ENCODE measurements around the gene BCAS3.

The BCAS3 gene

GRCh38 chr17:60695960-60696359 lies 18.3 kb downstream of the BCAS3 start:
- Histone ChIP-seq H3K4me3 (ENCODE audit: low read depth, low read length) (no peak overlapping the region), H3K9ac (no peak overlapping the region), H3K27me3 (ENCODE audit: control insufficient read depth, insufficient read depth, low read length) (no peaks in the 10 kb centered on the region), H3K27ac (no peak overlapping the region), H3K4me1 (no peaks in the 10 kb centered on the region), H3K79me2 (no peaks in the 10 kb centered on the region), H2AFZ (no peak overlapping the region), H3K4me2 (ENCODE audit: low read length) (no peak overlapping the region), H3K9me3 (ENCODE audit: control insufficient read depth, low read length) (no peaks in the 10 kb centered on the region), H3K36me3 (ENCODE audit: control insufficient read depth, insufficient read depth, low read length) (no peaks in the 10 kb centered on the region)
- TF ChIP-seq, protein P1, sequence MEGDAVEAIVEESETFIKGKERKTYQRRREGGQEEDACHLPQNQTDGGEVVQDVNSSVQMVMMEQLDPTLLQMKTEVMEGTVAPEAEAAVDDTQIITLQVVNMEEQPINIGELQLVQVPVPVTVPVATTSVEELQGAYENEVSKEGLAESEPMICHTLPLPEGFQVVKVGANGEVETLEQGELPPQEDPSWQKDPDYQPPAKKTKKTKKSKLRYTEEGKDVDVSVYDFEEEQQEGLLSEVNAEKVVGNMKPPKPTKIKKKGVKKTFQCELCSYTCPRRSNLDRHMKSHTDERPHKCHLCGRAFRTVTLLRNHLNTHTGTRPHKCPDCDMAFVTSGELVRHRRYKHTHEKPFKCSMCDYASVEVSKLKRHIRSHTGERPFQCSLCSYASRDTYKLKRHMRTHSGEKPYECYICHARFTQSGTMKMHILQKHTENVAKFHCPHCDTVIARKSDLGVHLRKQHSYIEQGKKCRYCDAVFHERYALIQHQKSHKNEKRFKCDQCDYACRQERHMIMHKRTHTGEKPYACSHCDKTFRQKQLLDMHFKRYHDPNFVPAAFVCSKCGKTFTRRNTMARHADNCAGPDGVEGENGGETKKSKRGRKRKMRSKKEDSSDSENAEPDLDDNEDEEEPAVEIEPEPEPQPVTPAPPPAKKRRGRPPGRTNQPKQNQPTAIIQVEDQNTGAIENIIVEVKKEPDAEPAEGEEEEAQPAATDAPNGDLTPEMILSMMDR (IDR thresholded peaks at IDR 0.05), result no peak

DNA sequence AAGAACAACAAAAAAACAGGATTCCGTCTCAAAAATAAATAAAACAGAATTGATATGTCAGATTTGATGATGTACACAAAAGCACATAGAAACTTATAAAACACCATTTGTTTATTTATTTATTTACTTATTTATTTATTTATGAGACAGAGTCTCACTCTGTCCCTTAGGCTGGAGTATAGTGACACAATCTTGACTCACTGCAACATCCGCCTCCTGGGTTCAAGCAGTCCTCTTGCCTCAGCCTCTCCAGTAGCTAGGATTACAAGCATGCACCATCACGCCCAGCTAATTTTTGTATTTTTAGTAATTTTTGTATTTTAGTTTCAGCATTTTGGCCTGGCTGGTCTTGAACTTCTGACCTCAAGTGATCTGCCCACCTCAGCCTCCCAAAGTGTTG lies 21.4 kb downstream of the BCAS3 start:
- Histone ChIP-seq H3K4me3 (ENCODE audit: low read depth, low read length) (no peak overlapping the region), H3K79me2 (no peaks in the 10 kb centered on the region), H3K27me3 (ENCODE audit: control insufficient read depth, insufficient read depth, low read length) (no peaks in the 10 kb centered on the region), H3K36me3 (ENCODE audit: control insufficient read depth, insufficient read depth, low read length) (no peaks in the 10 kb centered on the region), H3K4me2 (ENCODE audit: low read length) (no peak overlapping the region), H3K9me3 (ENCODE audit: control insufficient read depth, low read length) (no peaks in the 10 kb centered on the region), H3K27ac (no peak overlapping the region), H3K9ac (no peak overlapping the region), H2AFZ (no peak overlapping the region), H3K4me1 (no peaks in the 10 kb centered on the region)
- TF ChIP-seq, protein P1 (IDR thresholded peaks at IDR 0.05), result no peak

DNA sequence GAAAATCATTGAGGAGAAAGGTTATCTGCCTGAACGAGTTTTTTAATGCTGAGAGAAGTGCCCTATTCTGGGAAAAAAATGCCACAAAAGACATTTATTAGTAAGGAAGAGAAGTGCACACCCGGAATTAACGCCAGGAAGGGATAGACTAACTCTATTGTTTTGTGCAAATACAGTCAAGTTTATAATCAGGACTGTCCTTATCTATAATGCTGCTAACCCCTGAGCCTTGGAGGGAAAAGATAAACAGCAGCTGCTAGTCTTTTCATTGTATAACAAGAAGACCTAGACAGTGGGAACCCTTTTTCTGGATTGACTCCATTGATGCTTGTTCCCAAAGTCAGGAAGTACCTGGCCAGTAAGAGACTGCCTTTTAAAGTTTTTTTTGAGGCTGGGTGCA lies 26.5 kb downstream of the BCAS3 start:
- no peaks in the 10 kb centered on the region for H3K36me3 ChIP-seq (ENCODE audit: control insufficient read depth, insufficient read depth, low read length)
- H3K9me3 ChIP-seq (ENCODE audit: control insufficient read depth, low read length), result no peaks in the 10 kb centered on the region
- H3K4me2 ChIP-seq (ENCODE audit: low read length), result no peak overlapping the region
- no peaks in the 10 kb centered on the region for H3K4me1 ChIP-seq
- H3K79me2 ChIP-seq, result no peaks in the 10 kb centered on the region
- no peak overlapping the region for H3K9ac ChIP-seq
- H3K4me3 ChIP-seq (ENCODE audit: low read depth, low read length), result no peak overlapping the region
- TF ChIP-seq, protein P1 (IDR thresholded peaks at IDR 0.05), result no peak
- no peak overlapping the region for H3K27ac ChIP-seq
- H3K27me3 ChIP-seq (ENCODE audit: control insufficient read depth, insufficient read depth, low read length), result no peaks in the 10 kb centered on the region
- H2AFZ ChIP-seq, result no peak overlapping the region

GRCh38 chr17:60712675-60713074 lies 35.0 kb downstream of the BCAS3 start:
- Histone ChIP-seq H3K27ac (no peak overlapping the region), H3K27me3 (ENCODE audit: control insufficient read depth, insufficient read depth, low read length) (no peaks in the 10 kb centered on the region), H3K4me2 (ENCODE audit: low read length) (no peak overlapping the region), H3K36me3 (ENCODE audit: control insufficient read depth, insufficient read depth, low read length) (no peaks in the 10 kb centered on the region), H2AFZ (no peak overlapping the region), H3K9me3 (ENCODE audit: control insufficient read depth, low read length) (no peaks in the 10 kb centered on the region), H3K4me3 (ENCODE audit: low read depth, low read length) (no peak overlapping the region), H3K79me2 (no peaks in the 10 kb centered on the region), H3K4me1 (no peaks in the 10 kb centered on the region), H3K9ac (no peak overlapping the region)
- TF ChIP-seq, protein P1 (IDR thresholded peaks at IDR 0.05), result no peak

DNA sequence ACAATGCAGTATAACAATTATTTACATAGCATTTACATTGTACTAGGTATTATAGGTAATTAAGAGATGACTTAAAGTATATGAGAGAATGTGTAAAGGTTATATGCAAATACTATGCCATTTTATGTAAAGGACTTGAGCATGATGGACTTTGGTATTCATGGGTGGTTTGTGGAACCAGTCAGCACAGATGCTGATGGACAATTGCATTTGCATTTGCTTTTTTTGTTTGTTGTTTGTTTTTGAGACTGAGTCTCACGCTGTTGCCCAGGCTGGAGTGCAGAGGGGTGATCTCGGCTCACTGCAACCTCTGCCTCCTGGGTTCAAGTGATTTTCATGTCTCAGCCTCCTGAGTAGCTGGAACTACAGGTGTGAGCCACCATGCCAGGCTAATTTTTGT lies 36.0 kb downstream of the BCAS3 start:
- TF ChIP-seq, protein P1 (IDR thresholded peaks at IDR 0.05), result no peak
- H3K4me3 ChIP-seq (ENCODE audit: low read depth, low read length), result no peak overlapping the region
- no peaks in the 10 kb centered on the region for H3K27me3 ChIP-seq (ENCODE audit: control insufficient read depth, insufficient read depth, low read length)

More for the DNA sequence above, 36.0 kb downstream of the BCAS3 start:
- Histone ChIP-seq H3K9me3 (ENCODE audit: control insufficient read depth, low read length) (no peaks in the 10 kb centered on the region), H3K9ac (no peak overlapping the region), H3K36me3 (ENCODE audit: control insufficient read depth, insufficient read depth, low read length) (no peaks in the 10 kb centered on the region), H3K4me2 (ENCODE audit: low read length) (no peak overlapping the region), H3K27ac (no peak overlapping the region), H2AFZ (no peak overlapping the region), H3K4me1 (no peaks in the 10 kb centered on the region), H3K79me2 (no peaks in the 10 kb centered on the region)
